Ishikawa (cell line): ENCODE measurements around the gene RBFA.

Experiments
- CEBPB ChIP-seq: IDR thresholded peaks from 2 replicates; pipeline ENCODE4 v1.6.1; 2012
- CREB1 ChIP-seq: IDR thresholded peaks from 2 replicates; pipeline ENCODE4 v1.6.1; 2012; ENCODE audit warnings: low read depth
- EGR1 ChIP-seq: IDR thresholded peaks from 2 replicates; pipeline ENCODE4 v1.6.1; 2012
- EP300 ChIP-seq: IDR thresholded peaks from 2 replicates; pipeline ENCODE4 v1.6.1; 2012; ENCODE audit warnings: borderline replicate concordance
- FOXM1 ChIP-seq: IDR thresholded peaks from 2 replicates; pipeline ENCODE4 v1.6.1; 2012; ENCODE audit warnings: low read depth, borderline replicate concordance
- NFIC ChIP-seq: IDR thresholded peaks from 2 replicates; pipeline ENCODE4 v1.6.1; 2012
- RAD21 ChIP-seq: IDR thresholded peaks from 2 replicates; pipeline ENCODE4 v1.6.1; 2012; ENCODE audit warnings: low read depth
- REST ChIP-seq: IDR thresholded peaks from 2 replicates; pipeline ENCODE4 v1.6.1; 2012; ENCODE audit warnings: low read depth, mild to moderate bottlenecking
- TAF1 ChIP-seq: IDR thresholded peaks from 2 replicates; pipeline ENCODE4 v1.6.1; 2012; ENCODE audit warnings: low read depth, mild to moderate bottlenecking
- TCF12 ChIP-seq: IDR thresholded peaks from 2 replicates; pipeline ENCODE4 v1.6.1; 2012; ENCODE audit warnings: low read depth
- TEAD4 ChIP-seq: IDR thresholded peaks from 2 replicates; pipeline ENCODE4 v1.6.1; 2012
- USF1 ChIP-seq: IDR thresholded peaks from 2 replicates; pipeline ENCODE4 v1.6.1; 2012
- YY1 ChIP-seq: IDR thresholded peaks from 2 replicates; pipeline ENCODE4 v1.6.1; 2012; ENCODE audit warnings: low read depth
- ZBTB7A ChIP-seq: IDR thresholded peaks from 2 replicates; pipeline ENCODE4 v1.6.1; 2012; ENCODE audit warnings: low read depth
- TF ChIP-seq, protein P1 (sequence below): IDR thresholded peaks from 2 replicates; pipeline ENCODE4 v1.6.1; 2012

RBFA gene

GRCh38 chr18:80067897-80068296, 33.7 kb downstream of the RBFA start:
- no peak for TF ChIP-seq TEAD4
- no peak for TF ChIP-seq YY1
- TF ChIP-seq, protein P1, sequence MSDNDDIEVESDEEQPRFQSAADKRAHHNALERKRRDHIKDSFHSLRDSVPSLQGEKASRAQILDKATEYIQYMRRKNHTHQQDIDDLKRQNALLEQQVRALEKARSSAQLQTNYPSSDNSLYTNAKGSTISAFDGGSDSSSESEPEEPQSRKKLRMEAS, result no peak
- TF ChIP-seq TCF12, result no peak
- no peak for TF ChIP-seq NFIC
- no peak for TF ChIP-seq EGR1
- no peak for TF ChIP-seq CREB1
- no peak for TF ChIP-seq REST
- TF ChIP-seq USF1, result no peak
- TF ChIP-seq ZBTB7A, result no peak
- no peak for TF ChIP-seq FOXM1
- no peak for TF ChIP-seq EP300
- no peak for TF ChIP-seq RAD21
- TF ChIP-seq TAF1, result no peak

DNA sequence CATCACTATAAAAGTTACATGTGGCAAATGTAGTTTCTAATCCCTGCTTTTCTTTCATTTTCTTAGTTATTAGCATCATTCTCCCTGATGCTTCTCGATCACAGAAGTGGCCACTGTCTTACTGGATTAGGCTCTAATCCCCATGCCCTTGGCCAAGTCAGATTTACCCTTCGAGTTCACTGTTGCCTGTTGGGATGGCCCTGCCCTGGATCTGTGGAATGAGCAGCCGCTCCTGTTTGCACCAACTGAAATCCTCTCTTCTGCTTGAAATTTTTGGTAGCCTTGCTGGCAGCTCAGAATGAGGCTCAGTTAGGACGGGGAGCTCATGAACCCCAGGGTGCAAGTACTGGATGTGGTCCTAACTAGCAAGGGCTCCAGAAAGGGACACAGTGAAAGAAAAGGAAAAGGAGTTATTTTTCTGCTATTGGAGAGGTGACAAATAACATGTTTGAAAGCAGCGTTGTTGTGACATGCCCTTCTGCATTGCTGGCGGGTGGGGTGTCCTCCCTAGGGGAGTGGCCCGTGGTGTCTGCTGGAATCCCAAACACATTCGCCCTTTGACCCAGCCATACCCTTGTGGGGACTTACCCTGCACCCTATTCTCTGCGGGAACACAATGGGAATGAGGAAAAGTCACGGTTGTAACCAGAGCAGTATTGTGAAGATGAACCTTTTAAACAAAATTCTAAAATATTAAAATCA, 34.5 kb downstream of the RBFA start:
- no peak for TF ChIP-seq EGR1
- TF ChIP-seq RAD21, result no peak
- no peak for TF ChIP-seq CREB1
- TF ChIP-seq YY1, result no peak
- no peak for TF ChIP-seq FOXM1
- no peak for TF ChIP-seq TCF12
- no peak for TF ChIP-seq TAF1
- no peak for TF ChIP-seq ZBTB7A
- TF ChIP-seq TEAD4, result no peak
- TF ChIP-seq CEBPB, result no peak
- TF ChIP-seq EP300, result no peak
- no peak for TF ChIP-seq REST
- TF ChIP-seq, protein P1, result no peak
- no peak for TF ChIP-seq USF1
- TF ChIP-seq NFIC, result no peak

- TF ChIP-seq, protein P1, result no peak
- no peak for TF ChIP-seq USF1
- no peak for TF ChIP-seq TCF12
- TF ChIP-seq YY1, result no peak
- TF ChIP-seq EP300, result no peak
- TF ChIP-seq TEAD4, result no peak
- TF ChIP-seq CEBPB, result no peak
- TF ChIP-seq ZBTB7A, result no peak
- no peak for TF ChIP-seq NFIC
- no peak for TF ChIP-seq CREB1
- TF ChIP-seq EGR1, result no peak
- no peak for TF ChIP-seq REST
- no peak for TF ChIP-seq TAF1
- TF ChIP-seq FOXM1, result no peak
- TF ChIP-seq RAD21, result no peak
Observed at GRCh38 chr18:80070825-80071224, 36.6 kb downstream of the RBFA start.
